CD14-positive monocyte (primary cell): Measurements from ENCODE around the gene AANAT. TPM values are rescaled to one million over a fixed set of nuclear protein-coding genes. Genes with fewer than 3 reads are reported as not detected.

Source experiments
- DNase-seq, 3 donors: peaks; one replicate each; pipeline ENCODE4 v3.0.0-alpha.2; 2011 to 2022
- H2AFZ ChIP-seq: 2 replicates; pipeline ENCODE4 v1.6.0; 2012; ENCODE audit warnings: mild to moderate bottlenecking, low read depth, low read length, inconsistent platforms; ENCODE audit not compliant: insufficient read depth, poor library complexity, severe bottlenecking
- H3K27ac ChIP-seq, 2 donors: 1 replicate in 1 of 2; 2 replicates in 1 of 2; pipeline ENCODE4 v1.5.1; 2012 to 2013; ENCODE audit warnings: low read length in 2 of 2, control low read depth in 1 of 2, inconsistent platforms in 1 of 2, low read depth in 1 of 2, mild to moderate bottlenecking in 1 of 2
- H3K27me3 ChIP-seq, 2 donors: one replicate each; pipeline versions ENCODE4 v1.6.0 to v1.6.1; 2011 to 2013; ENCODE audit warnings: low read length in 2 of 2; ENCODE audit not compliant: control insufficient read depth in 2 of 2, insufficient read depth in 2 of 2
- H3K36me3 ChIP-seq, 2 donors: replicated peaks in 1 of 2; 1 replicate in 1 of 2; 2 replicates in 1 of 2; pipeline versions ENCODE4 v1.5.1 to v1.6.1; 2012 to 2013; ENCODE audit warnings: low read length in 2 of 2, control low read depth in 1 of 2, inconsistent platforms in 1 of 2, mild to moderate bottlenecking in 1 of 2; ENCODE audit not compliant: insufficient read depth in 2 of 2, control insufficient read depth in 1 of 2
- H3K4me1 ChIP-seq, 2 donors: 1 replicate in 1 of 2; 2 replicates in 1 of 2; pipeline versions ENCODE4 v1.5.1 to v1.6.1; 2012 to 2013; ENCODE audit warnings: low read length in 2 of 2, control low read depth in 1 of 2, inconsistent platforms in 1 of 2, mild to moderate bottlenecking in 1 of 2, moderate library complexity in 1 of 2; ENCODE audit not compliant: insufficient read depth in 2 of 2, control insufficient read depth in 1 of 2
- H3K4me2 ChIP-seq: replicated peaks from 2 replicates; pipeline ENCODE3; 2012; ENCODE audit warnings: low read length, moderate library complexity, mild to moderate bottlenecking; ENCODE audit not compliant: poor library complexity, severe bottlenecking; ENCODE audit errors: extremely low read depth
- H3K4me3 ChIP-seq, 3 experiments: fragments of 200-600 bp in 1 of 3; sonication (generic) in 1 of 3; replicated peaks in 1 of 3; 1 replicate in 2 of 3; 2 replicates in 1 of 3; pipeline ENCODE4 v1.5.1; 2011 to 2013; ENCODE audit warnings: low read length in 3 of 3, mild to moderate bottlenecking in 3 of 3, control low read depth in 2 of 3, low read depth in 2 of 3, inconsistent platforms in 1 of 3, moderate library complexity in 1 of 3
- H3K79me2 ChIP-seq: 2 replicates; pipeline ENCODE4 v1.6.0; 2012; ENCODE audit warnings: mild to moderate bottlenecking, control low read depth, inconsistent platforms, low read length, moderate library complexity; ENCODE audit not compliant: insufficient read depth
- H3K9ac ChIP-seq: 2 replicates; pipeline ENCODE4 v1.6.0; 2017; ENCODE audit warnings: low read length, mild to moderate bottlenecking; ENCODE audit not compliant: insufficient read depth, poor library complexity, severe bottlenecking
- H3K9me3 ChIP-seq, 2 donors: replicated peaks in 1 of 2; 1 replicate in 1 of 2; 2 replicates in 1 of 2; pipeline versions ENCODE4 v1.5.1 to v1.6.1; 2012 to 2013; ENCODE audit warnings: low read length in 2 of 2, control low read depth in 1 of 2; ENCODE audit not compliant: control insufficient read depth in 1 of 2, insufficient read depth in 1 of 2
- H4K20me1 ChIP-seq: 2 replicates; pipeline ENCODE4 v1.6.0; 2012; ENCODE audit warnings: mild to moderate bottlenecking, low read length, control low read depth, moderate library complexity; ENCODE audit not compliant: insufficient read depth
- H3K27ac Mint-ChIP-seq, 7 donors: one replicate each; pipeline ENCODE4 v1.8.0; 2020; ENCODE audit warnings: mild to moderate bottlenecking in 7 of 7, mixed read lengths in 7 of 7, moderate library complexity in 6 of 7, inconsistent platforms in 2 of 7
- H3K27me3 Mint-ChIP-seq, 3 donors: one replicate each; pipeline ENCODE4 v1.8.0; 2021 to 2022; ENCODE audit warnings: low read depth in 3 of 3, mild to moderate bottlenecking in 3 of 3, mixed read lengths in 3 of 3, moderate library complexity in 3 of 3, inconsistent platforms in 1 of 3
- H3K36me3 Mint-ChIP-seq, 2 donors: one replicate each; pipeline ENCODE4 v1.8.0; 2020; ENCODE audit warnings: mixed read lengths in 2 of 2, inconsistent platforms in 1 of 2, mild to moderate bottlenecking in 1 of 2
- H3K4me1 Mint-ChIP-seq: one replicate; pipeline ENCODE4 v1.8.0; 2020; ENCODE audit warnings: mild to moderate bottlenecking, mixed read lengths
- H3K4me3 Mint-ChIP-seq, 2 donors: one replicate each; pipeline ENCODE4 v1.8.0; 2020; ENCODE audit warnings: mild to moderate bottlenecking in 2 of 2, mixed read lengths in 2 of 2, moderate library complexity in 1 of 2
- H3K9me3 Mint-ChIP-seq, 7 donors: one replicate each; pipeline ENCODE4 v1.8.0; 2020 to 2022; ENCODE audit warnings: mixed read lengths in 7 of 7, mild to moderate bottlenecking in 6 of 7, moderate library complexity in 6 of 7, inconsistent platforms in 2 of 7
- CTCF ChIP-seq: fragments of 200-600 bp; IDR thresholded peaks from one replicate; pipeline ENCODE4 v1.8.0; 2022; ENCODE audit warnings: antibody characterized with exemption, mild to moderate bottlenecking
- WGBS: methylation state at CpG from one replicate; pipeline ENCODE4 v1.1.5; 2013; ENCODE audit warnings: missing lambda C conversion rate; ENCODE audit not compliant: insufficient coverage; 5-methylcytosine and 5-hydroxymethylcytosine counted together
- intact Hi-C, 2 donors: fragments of 100-400 bp; cut with micrococcal nuclease; formaldehyde crosslinking; loops; one replicate each; pipeline versions ENCODE4 v1.15.0 to v1.15.1; 2023
- polyA plus RNA-seq, 3 donors: library from polyadenylated mRNA; depleted of rRNA in 1 of 3; unstranded in 2 of 3; stranded (reverse) in 1 of 3; fragments of 300-500 nt in 2 of 3; fragments of >200 nt in 1 of 3; fragmentation: Illumina TruSeq in 2 of 3; gene quantifications; 1 replicate in 2 of 3; 2 replicates in 1 of 3; pipeline ENCODE4 v1.2.3, GENCODE V29; 2012 to 2021

The AANAT gene
- polyA plus RNA-seq, 3 donors: not detected

DNA sequence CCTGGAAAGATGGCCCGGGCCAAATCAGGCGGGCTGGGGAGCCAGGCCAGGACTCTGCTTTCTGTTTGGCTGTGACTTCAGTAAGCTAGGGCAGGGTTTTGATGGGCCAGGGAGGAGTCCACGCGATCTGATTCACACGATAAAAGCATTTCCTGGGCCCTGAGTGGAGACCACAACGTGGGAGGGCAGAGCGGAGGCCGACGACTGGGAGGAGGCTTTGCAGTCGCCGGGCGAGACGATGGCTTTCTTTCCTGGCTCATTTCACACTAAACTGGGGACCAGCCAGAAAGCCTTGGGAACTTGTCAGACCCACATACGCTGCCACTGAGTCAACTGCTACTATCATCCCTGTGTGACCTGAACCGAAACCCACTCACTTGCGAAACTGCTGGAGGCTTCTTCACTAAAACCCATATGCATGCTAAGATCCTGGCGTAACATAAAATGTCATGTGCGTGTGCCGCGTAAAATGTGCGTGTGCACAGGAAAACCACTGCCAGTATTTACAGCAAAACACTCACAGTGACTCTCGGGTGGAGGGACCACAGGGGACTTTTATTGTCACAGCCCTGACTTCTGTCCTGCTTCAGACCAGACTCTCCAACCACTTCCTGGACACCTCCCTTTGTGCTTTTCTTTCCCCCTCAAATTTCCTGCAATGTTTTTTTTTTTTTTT lies 48.0 kb downstream of the AANAT start:
- peak overlapping the region; percentile 50 for H3K4me2 ChIP-seq
- peak; percentile 90 to 99 (median 97) for DNase-seq
- Mint-ChIP-seq H3K27me3 (peaks cover 6 to 10% (median 9%) of the 10 kb centered on the region in 3 donors), H3K4me3 (peak overlapping the region; percentile 67 to 88), H3K27ac (peak overlapping the region; percentile 92 to 99 (median 94)), H3K4me1 (peaks cover 47% of the 10 kb centered on the region), H3K9me3 (peaks cover 0 to 3% (median 0%) of the 10 kb centered on the region in 7 donors), H3K36me3 (no peaks in the 10 kb centered on the region)
- TF ChIP-seq CTCF: no peak
- no peaks in the 10 kb centered on the region for H4K20me1 ChIP-seq
- H3K9me3 ChIP-seq: no peaks in the 10 kb centered on the region
- H3K27ac ChIP-seq: peak overlapping the region; percentile 78 to 82
- peak overlapping the region in 2 of 3 experiments; percentile 6 to 45 for H3K4me3 ChIP-seq
- intact Hi-C loops: no loop called here
- no peaks in the 10 kb centered on the region for H3K27me3 ChIP-seq
- peaks cover 37 to 41% of the 10 kb centered on the region in 2 donors for H3K4me1 ChIP-seq
- no peaks in the 10 kb centered on the region for H3K79me2 ChIP-seq
- H3K36me3 ChIP-seq: no peaks in the 10 kb centered on the region
- H3K9ac ChIP-seq: peak overlapping the region; percentile 64
- WGBS: 9% methylated on average over 22 of the region's 22 CpGs
- H2AFZ ChIP-seq: peak overlapping the region; percentile 52

GRCh38 chr17:76517638-76518038 lies 50.2 kb downstream of the AANAT start:
- H3K9me3 Mint-ChIP-seq: peaks cover 0 to 3% (median 0%) of the 10 kb centered on the region in 7 donors

More at GRCh38 chr17:76517638-76518038, 50.2 kb downstream of the AANAT start:
- Mint-ChIP-seq H3K27ac (no peak overlapping the region), H3K36me3 (no peaks in the 10 kb centered on the region), H3K27me3 (peaks cover 12 to 14% (median 12%) of the 10 kb centered on the region in 3 donors), H3K4me1 (peaks cover 26% of the 10 kb centered on the region), H3K4me3 (no peak overlapping the region)
- Histone ChIP-seq H3K4me2 (no peak overlapping the region), H3K9me3 (no peaks in the 10 kb centered on the region), H4K20me1 (no peaks in the 10 kb centered on the region), H3K9ac (no peak overlapping the region), H3K36me3 (no peaks in the 10 kb centered on the region), H3K4me1 (peaks cover 16 to 20% of the 10 kb centered on the region in 2 donors), H3K27ac (no peak overlapping the region), H3K79me2 (no peaks in the 10 kb centered on the region), H3K27me3 (no peaks in the 10 kb centered on the region), H2AFZ (no peak overlapping the region), H3K4me3 (no peak overlapping the region)
- TF ChIP-seq CTCF: no peak
- intact Hi-C loops: no loop called here
- no peak for DNase-seq
- WGBS: 94% methylated on average over 11 of the region's 11 CpGs
